Measurements from ENCODE around the gene DUSP21.

DNA sequence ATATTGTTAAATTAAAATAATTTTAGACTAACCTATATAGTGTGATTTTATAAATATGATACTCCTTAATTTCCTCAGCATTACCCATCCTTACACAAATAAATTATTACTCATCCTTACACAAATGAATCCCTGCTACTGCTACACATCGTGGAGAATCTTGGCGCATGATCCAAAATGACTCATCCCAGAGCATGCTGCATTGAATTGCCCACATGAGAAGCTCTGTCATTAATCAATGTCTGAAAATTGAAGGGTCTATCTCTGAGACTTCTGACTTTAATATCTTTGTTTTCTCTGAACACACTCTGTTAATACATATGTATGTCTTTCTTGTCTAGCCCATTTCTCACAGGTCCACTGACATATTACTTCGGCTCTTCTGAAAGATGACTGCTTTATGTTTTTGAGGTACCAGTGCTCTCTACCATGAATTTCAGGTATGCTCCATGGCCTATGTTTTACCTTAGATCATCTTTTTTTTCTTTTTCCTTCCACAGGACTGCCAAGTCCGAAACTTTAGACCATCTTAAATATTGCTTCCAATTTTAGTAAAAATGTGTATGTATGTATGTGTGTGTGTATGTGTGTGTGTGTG is 15.7 kb upstream of the DUSP21 start:
- TF ChIP-seq, protein P1, sequence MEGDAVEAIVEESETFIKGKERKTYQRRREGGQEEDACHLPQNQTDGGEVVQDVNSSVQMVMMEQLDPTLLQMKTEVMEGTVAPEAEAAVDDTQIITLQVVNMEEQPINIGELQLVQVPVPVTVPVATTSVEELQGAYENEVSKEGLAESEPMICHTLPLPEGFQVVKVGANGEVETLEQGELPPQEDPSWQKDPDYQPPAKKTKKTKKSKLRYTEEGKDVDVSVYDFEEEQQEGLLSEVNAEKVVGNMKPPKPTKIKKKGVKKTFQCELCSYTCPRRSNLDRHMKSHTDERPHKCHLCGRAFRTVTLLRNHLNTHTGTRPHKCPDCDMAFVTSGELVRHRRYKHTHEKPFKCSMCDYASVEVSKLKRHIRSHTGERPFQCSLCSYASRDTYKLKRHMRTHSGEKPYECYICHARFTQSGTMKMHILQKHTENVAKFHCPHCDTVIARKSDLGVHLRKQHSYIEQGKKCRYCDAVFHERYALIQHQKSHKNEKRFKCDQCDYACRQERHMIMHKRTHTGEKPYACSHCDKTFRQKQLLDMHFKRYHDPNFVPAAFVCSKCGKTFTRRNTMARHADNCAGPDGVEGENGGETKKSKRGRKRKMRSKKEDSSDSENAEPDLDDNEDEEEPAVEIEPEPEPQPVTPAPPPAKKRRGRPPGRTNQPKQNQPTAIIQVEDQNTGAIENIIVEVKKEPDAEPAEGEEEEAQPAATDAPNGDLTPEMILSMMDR (IDR thresholded peaks at IDR 0.05; ENCODE audit: poor library complexity, severe bottlenecking): no peak
- no peak for TF ChIP-seq POLR2AphosphoS5 (IDR thresholded peaks at IDR 0.05)
- no peak for TF ChIP-seq RAD21 (conservative IDR thresholded peaks at IDR 0.05)
- no peak for TF ChIP-seq EP300 (conservative IDR thresholded peaks at IDR 0.05; ENCODE audit: poor library complexity, severe bottlenecking)
- TF ChIP-seq EZH2 (IDR thresholded peaks at IDR 0.05; ENCODE audit: borderline replicate concordance, insufficient read depth, low read length, poor library complexity, severe bottlenecking): no peak
- TF ChIP-seq REST (IDR thresholded peaks at IDR 0.05; ENCODE audit: borderline replicate concordance): no peak
- TF ChIP-seq SMC3 (conservative IDR thresholded peaks at IDR 0.05; ENCODE audit: poor library complexity): no peak
